ENCODE results near the gene NOL3.

Gene NOL3

DNA sequence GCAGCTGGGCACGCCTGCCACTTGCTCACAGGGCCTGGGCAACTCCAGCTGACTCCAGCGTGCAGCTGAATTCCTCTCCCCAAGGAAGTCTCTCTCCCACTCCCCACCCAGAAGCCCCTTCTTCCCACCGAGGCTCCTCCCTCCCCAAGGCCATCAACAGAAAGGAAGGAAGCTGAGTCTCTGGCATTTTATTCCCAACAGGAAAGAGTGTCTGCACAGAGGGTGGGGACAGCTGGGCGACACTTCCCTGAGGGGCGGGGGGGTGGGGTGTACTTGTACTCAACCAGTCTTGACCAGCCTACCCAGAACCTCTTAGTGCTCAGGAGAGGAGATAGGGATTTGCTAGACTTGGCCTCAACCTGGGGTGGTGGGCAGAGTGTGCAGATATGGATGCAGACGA is 19.7 kb downstream of the NOL3 start, which contains the start of gene EXOC3L1:
TSS of gene EXOC3L1 (minus strand) at position 96 of the 400 bp plus-strand sequence. CDS start 460 bp downstream, outside the sequence.
- no peak for DNase-seq (ENCODE audit: low read depth)

DNA sequence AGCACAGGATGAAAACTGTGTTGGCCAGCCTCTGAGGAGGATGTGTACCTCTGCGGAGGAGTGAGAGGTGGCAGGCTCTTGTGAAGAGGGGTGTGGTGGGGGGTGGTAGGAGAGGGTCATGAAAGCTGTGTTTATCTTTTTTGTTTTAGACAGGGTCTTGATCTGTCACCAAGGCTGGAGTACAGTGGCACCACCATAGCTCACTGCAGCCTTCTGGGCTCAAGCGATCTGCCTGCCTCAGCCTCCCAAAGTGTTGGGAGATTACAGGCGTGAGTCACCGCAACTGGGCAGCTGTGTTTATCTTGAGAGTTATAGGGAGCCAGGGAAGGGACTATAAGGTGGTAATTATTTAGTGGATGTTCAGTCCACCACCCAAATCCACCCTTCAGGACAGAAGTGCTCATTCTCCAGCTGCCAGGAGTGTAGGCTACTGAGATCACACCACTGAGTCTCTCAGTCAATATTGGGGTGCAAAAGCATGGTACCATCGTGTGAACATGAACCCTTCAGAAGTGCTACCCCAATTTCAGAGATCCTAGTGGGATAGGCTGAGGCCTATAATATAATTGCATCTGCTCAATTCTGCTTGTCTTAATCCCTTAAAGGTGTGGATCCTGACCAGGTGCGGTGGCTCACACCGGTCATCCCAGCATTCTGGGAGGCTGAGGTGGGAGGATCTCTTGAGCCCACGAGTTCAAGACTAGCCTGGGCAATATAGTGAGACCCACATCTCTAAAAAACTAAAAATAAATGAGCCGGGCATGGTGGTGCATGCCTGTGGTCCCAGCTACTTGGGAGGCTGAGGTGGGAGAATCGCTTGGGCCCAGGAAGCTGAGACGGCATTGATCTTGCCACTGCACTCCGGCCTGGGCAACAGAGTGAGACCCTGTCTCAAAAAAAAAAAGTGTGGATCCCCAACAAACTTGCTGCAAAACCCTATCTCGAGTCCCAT is 20.4 kb downstream of the NOL3 start:
- DNase-seq (ENCODE audit: low read depth) = no peak

DNA sequence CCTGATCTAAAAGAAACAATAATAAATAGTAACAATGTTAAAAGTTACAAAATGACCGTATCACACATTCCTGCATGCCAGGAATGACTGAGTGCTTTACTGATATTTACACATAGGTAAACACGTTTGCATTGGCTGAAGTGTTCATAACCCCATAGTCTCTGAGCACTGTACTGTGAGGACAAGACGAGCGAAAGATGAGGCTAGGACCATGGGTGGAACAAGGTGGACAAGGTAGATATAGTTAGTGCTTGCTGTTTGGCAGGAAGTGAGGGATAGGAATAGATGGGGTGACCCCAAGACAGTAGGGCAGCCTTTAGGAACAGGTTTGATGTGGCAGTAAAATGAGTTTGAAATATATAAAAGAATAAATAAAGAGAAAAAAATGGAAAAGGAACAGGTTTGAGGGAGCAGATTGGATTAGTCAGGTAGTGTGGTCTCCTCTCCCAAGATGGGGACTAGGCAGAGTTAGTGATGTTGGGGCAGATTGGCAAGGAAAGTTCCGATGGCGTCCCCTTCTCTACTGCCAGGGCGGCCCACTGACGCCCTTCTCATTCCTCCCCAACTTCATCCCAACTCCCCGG is 21.2 kb downstream of the NOL3 start:
- DNase-seq (ENCODE audit: low read depth) = no peak

DNA sequence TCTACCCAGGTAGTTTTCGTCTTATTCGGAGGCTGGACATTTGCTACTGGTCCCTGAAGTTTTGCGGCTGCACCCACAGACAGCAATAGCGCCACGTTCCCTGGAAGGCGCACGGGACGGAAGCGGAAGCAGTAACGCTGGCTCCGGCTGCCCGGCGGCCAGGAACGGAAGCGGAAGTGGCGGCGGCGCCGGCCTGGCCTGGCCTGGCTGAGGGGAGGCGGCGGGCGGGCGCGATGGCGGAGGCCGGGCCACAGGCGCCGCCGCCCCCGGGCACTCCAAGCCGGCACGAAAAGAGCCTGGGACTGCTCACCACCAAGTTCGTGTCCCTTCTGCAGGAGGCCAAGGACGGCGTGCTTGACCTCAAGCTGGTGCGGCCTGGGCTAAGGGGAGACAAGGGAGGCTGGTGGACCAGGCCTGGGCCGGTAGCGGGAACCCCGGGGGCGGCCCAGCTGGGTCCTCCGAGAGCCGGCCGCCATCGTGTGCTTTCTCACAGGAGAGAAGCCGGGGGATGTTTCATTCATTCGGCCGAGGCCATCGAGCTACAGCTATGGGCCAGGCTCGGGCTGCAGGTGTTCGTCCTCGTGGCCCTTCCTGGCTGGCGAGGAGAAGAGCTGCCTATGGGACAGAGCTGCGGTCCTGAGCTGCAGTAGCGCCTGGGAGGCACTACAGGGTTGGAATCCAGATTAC is 21.8 kb downstream of the NOL3 start, which contains the start of gene E2F4:
TSS of gene E2F4 (plus strand) at position 161 of the 687 bp plus-strand sequence. CDS start at position 234, 73 bp downstream.
- DNase-seq (ENCODE audit: low read depth) = peak; percentile 76

DNA sequence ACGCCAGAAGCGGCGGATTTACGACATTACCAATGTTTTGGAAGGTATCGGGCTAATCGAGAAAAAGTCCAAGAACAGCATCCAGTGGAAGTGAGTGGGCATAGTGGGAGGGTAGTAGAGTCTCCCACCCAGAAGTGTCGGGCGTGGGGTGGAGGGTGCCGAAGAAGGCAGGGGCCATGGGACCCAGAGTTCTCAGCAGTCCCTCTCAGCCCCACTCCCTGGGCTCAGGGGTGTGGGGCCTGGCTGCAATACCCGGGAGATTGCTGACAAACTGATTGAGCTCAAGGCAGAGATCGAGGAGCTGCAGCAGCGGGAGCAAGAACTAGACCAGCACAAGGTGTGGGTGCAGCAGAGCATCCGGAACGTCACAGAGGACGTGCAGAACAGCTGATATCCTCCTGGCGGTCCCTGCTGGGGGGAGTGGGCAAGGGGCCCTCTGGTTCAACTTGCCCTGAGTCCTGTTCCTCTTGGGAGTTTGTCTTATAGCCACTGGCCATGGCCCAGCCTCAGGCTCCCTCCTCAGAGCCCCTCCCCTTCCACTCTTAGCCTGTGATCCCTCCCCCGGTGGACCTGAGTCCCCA is 22.5 kb downstream of the NOL3 start:
- no peak for DNase-seq (ENCODE audit: low read depth)

DNA sequence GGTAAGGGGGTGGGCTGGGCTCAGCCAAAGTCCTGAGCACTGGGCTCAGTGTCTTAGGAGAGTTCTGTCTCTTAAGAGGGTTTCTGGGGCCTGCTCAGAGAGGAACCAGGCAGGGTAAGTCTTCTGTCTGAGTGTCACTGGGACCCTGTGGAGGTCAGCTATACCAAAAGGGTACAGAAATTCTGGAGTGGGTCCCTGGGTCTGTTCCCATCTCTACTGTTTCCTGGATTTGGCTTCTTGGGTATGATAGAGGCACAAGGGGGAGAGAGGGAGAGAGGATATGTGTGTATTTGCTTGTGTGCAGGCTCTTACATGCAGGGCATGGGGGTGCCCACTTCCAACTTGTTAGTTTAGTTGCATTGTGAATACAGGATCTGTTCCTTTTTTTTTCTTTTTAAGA is 23.2 kb downstream of the NOL3 start:
- DNase-seq (ENCODE audit: low read depth) = no peak

DNA sequence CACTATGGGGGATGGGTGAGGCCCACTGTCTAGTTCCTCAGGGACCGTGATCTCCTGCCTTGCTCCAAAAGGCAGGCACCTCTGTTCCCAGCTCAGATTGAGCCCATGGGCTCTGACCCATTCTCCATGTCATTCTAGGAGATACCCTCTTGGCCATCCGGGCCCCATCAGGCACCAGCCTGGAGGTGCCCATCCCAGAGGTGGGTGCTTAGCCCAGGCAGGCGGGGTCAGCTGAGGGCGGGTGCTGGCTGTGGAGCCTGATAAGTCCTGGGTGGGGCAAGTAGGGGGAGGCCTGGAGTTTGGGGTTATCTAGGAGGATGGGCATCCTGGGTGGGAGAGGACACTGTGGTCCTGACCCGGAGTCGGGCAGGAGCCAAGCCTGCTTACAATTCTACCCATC is 23.9 kb downstream of the NOL3 start:
- DNase-seq (ENCODE audit: low read depth) = no peak

DNA sequence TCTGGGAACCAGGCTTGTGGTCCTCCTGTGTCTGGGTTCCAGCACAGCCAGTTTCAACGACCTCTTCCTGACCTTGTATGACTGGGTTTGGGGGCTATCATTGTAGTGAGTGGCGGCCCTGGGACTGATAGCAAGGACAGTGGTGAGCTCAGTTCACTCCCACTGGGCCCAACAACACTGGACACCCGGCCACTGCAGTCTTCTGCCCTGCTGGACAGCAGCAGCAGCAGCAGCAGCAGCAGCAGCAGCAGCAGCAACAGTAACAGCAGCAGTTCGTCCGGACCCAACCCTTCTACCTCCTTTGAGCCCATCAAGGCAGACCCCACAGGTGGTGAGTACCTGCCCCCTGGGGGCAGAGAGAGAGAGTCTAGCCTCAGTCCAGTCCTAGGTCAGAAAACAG is 25.3 kb downstream of the NOL3 start:
- DNase-seq (ENCODE audit: low read depth) = no peak

DNA sequence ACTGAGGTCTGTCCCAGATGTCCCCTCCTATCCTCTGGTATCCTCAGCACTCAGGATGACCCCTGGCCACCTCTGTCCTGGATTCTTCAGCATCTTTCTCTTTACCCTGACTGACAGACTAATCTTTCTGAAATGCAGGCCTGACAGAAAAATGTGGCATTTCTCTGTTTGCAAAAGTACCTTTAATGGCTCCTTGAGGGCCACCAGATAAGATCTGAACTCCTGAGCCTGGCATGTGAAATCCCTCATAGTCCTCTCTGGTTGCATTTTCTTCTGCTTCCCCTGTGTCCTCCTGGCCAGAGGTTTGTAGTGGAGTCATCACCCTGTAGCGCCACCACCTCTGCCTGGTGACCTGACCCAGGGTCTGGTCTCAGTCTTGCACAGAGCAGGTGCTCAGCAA is 26.5 kb downstream of the NOL3 start:
- DNase-seq (ENCODE audit: low read depth) = no peak

DNA sequence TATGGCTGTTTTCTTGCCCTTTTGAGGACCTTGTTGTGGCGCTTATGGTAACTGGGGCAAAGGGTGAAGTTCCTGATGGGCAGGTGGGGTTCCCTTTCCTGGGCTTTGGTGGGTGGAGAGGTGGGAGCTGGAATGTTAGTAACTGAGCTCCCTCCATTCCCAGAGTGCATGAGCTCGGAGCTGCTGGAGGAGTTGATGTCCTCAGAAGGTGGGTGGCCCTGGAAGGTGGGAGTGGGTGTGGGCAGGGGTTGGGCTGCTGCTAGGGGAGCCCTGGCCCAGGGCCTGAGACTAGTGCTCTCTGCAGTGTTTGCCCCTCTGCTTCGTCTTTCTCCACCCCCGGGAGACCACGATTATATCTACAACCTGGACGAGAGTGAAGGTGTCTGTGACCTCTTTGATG is 27.4 kb downstream of the NOL3 start:
- DNase-seq (ENCODE audit: low read depth) = no peak

DNA sequence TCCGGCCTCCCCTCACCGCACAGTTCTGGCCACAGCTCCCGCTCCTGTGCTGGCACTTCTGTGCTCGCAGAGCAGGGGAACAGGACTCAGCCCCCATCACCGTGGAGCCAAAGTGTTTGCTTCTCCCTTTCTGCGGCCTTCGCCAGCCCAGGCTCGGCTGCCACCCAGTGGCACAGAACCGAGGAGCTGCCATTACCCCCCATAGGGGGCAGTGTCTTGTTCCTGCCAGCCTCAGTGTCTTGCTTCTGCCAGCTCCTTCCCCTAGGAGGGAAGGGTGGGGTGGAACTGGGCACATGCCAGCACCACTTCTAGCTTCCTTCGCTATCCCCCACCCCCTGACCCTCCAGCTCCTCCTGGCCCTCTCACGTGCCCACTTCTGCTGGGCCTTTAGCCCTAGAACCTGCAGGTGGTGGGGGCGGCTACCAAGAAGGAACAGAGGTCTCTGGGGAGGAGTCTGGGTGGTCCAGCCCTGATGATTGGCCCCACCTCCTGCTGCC is 27.9 kb downstream of the NOL3 start:
- no peak for DNase-seq (ENCODE audit: low read depth)

DNA sequence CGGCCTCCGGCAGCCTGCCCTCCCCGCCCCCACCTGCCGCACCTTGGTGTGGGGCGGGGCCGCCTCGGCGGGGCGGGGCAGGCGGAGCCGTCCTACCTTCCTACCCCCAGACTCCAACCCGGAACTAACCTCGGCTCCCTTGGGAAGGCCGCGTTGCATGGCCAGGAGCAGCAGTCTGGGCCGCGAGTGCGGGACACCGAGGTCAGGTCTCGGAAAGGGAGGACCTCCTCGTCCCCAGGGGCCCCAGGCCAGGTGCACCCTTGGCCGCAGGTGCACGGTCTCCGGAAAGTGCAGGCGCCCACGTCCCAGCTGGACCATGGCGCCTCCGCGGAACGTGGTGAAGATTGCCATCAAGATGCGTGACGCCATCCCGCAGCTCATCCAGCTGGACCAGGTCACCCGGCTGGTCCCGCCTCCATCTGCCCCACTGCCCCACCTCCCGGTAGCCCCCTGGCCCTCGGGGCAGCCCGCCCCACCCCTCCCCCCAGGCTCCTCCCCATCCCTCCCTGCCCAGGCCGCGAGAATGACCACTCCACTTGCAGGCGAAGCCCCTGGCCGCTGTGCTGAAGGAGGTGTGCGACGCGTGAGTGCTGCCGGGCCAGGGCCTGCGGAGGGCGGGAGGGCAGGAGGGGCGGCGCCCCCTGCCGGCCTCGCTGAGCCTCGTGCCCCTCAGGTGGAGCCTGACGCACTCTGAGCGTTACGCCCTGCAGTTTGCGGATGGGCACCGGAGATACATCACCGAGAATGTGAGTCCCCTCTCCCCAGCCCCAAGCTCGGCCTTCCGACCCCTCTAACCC is 28.9 kb downstream of the NOL3 start, which contains the start of gene ELMO3:
TSS of gene ELMO3 (plus strand) at position 121 of the 797 bp plus-strand sequence. CDS start at position 317, 196 bp downstream.
- no peak for DNase-seq (ENCODE audit: low read depth)

DNA sequence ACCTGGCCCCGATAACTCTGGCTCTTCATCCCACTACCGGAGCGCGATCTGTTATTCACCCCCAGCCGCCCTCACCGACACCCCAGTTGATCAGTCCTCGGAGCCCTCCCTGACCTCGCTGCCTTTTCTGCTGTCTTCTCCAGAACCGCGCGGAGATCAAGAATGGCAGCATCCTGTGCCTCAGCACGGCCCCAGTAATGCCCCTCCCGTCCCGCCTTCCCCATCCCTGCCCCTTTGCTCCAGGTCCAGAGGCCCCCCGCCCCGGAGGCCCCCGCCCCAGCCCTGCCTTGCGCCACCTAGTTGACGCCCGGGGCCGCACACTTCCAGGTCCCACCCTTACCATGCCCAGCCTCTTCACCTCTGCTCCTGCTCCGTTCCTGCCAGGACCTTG is 29.5 kb downstream of the NOL3 start:
- DNase-seq (ENCODE audit: low read depth) = no peak

DNA sequence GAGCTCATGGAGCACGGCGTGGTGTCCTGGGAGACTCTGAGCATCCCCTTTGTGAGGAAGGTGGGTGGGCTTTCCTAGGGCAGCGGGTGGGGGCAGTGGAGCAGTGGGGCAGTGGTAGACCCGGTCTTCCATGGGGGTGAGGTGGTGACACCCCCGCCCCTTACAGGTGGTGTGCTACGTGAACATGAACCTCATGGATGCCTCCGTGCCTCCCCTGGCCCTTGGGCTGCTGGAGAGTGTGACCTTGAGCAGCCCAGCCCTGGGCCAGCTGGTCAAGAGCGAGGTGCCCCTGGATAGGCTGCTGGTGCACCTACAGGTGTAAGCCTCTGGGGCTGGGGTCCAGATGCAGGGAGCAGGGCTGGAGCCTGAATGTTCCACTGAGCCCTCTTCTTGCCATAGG is 30.2 kb downstream of the NOL3 start:
- DNase-seq (ENCODE audit: low read depth) = no peak

DNA sequence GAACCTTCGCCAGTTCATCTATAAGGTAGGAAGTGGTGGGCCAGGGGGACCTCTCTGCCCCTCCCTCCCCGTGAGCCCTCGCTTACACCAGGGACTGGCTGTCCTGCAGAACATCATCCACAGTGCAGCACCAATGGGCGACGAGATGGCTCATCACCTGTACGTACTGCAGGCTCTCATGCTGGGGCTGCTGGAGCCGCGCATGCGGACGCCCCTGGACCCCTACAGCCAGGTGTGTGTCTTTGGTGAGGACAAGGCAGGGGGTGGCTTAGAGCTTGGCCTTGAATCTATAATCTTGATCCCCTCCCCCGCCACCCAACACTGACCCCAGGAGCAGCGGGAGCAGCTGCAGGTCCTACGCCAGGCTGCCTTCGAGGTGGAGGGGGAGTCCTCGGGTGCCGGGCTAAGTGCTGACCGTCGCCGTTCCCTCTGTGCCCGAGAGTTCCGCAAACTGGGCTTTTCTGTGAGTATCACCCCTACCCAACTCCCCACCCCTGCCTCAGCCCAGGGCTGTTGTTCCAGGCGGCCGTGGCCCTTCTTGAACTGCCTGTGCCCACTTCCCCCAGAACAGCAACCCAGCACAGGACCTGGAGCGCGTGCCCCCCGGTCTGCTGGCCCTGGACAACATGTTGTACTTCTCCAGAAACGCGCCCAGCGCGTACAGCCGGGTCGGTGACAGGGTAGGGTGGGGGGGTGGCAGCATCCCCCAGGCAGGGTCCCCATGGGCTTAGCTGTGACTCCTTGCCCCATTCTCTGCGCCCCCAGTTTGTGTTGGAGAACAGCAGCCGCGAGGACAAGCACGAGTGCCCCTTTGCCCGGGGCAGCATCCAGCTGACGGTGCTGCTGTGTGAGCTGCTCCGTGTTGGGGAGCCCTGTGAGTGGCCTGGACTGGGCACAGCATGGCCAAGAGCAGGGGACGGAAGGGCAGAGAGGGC is 31.3 kb downstream of the NOL3 start:
- no peak for DNase-seq (ENCODE audit: low read depth)

DNA sequence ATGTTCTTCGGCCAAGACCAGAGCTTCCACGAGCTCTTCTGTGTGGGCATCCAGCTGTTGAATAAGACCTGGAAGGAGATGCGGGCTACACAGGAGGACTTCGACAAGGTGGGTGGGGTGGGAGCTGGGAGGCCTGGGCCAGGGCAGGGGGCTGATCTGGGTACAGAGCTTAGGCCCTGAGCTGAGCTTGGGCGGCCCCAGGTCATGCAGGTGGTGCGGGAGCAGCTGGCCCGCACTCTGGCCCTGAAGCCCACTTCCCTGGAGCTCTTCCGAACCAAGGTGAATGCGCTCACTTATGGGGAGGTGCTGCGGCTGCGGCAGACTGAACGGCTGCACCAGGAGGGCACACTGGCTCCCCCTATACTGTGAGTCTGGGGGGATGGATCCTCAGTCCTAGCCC is 32.1 kb downstream of the NOL3 start:
- DNase-seq (ENCODE audit: low read depth) = no peak

DNA sequence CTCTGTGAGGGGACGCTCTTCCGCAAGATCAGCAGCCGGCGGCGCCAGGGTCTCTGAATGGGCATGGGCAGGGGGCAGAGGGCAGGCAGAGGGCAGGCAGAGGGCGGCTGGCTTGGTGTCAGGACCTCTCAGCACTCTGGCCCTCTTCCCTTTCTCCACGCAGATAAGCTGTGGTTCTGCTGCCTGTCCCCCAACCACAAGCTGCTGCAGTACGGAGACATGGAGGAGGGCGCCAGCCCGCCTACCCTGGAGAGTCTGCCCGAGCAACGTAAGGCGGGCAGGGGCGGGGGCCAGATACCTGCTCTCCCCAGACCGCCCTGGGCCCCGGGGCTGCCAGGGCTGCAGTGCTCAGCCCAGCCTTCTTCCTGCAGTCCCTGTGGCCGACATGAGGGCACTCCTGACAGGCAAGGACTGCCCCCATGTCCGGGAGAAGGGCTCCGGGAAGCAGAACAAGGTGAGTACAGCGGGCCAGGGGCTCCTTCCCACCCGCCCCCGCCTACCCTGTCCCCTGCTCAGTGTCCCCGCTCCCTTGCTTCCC is 32.7 kb downstream of the NOL3 start:
- DNase-seq (ENCODE audit: low read depth) = no peak

DNA sequence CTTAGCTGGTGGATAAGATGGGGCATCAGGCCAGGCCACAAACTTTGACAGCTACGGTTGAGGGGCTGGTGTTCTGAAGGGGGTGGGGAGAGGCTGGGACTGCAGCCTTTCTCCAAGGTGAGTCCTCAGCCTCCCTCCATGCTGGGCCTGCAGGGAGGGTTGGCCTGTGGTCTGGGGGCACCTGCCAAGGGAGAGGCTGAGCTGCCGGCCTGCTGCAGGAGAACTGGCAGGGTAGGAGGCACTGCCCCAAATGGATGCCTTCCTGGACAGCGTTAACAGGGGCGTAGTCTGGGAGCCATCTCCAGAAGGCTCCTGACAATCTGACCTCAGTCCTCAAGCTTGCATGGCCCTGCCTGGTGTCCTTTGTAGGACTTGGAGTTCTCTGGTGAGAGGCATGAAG is 33.7 kb downstream of the NOL3 start:
- no peak for DNase-seq (ENCODE audit: low read depth)

DNA sequence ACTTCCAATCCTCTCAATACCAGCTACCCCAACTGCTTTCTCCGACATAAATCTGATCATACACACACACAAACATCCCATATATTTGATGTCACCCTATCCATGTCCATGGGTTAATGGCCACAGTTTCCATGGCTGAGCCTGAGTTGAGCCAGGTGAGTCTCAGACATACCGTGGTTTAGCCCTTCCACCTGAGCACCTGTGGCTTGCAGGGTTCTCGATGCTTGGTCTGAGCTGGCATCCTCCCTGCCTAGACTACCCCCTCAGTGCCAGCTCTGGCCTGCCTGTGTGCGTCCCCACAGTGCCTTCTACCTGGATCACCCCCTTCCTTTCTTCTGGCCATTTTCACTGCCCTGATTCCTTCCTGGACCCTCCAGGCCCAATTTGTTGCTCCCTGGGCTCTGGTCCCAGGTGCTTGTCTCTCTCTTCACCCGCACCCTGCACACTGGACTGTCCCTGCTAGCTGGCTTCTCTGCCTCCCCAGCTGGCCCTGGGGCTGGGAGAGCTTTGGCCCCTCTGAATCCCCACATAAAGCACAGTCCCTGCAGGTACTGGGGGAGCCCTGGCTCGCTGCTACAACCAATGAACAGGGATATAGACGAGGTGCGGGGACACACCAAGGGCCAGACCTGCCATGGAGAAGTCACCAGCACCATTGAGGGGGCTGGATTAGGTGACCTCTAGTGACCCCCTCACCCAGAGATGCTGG is 35.9 kb downstream of the NOL3 start:
- no peak for DNase-seq (ENCODE audit: low read depth)
